Fibroblast of skin of right quadriceps (primary cell): ENCODE measurements around the gene CLSTN2.
"Not testable (repeated sequence)": the region's sequence is repeated elsewhere in the genome, so short reads cannot be mapped to it uniquely, and the experiment has no call there.

Experiments used
- DNase-seq: peaks from one replicate; pipeline ENCODE4 v3.0.0-alpha.2; 2013

CLSTN2 gene

GRCh38 chr3:140391061-140391460 lies 456.1 kb downstream of the CLSTN2 start:
- no peak for DNase-seq

GRCh38 chr3:140394488-140395133 lies 459.6 kb downstream of the CLSTN2 start:
- DNase-seq: no peak

DNA sequence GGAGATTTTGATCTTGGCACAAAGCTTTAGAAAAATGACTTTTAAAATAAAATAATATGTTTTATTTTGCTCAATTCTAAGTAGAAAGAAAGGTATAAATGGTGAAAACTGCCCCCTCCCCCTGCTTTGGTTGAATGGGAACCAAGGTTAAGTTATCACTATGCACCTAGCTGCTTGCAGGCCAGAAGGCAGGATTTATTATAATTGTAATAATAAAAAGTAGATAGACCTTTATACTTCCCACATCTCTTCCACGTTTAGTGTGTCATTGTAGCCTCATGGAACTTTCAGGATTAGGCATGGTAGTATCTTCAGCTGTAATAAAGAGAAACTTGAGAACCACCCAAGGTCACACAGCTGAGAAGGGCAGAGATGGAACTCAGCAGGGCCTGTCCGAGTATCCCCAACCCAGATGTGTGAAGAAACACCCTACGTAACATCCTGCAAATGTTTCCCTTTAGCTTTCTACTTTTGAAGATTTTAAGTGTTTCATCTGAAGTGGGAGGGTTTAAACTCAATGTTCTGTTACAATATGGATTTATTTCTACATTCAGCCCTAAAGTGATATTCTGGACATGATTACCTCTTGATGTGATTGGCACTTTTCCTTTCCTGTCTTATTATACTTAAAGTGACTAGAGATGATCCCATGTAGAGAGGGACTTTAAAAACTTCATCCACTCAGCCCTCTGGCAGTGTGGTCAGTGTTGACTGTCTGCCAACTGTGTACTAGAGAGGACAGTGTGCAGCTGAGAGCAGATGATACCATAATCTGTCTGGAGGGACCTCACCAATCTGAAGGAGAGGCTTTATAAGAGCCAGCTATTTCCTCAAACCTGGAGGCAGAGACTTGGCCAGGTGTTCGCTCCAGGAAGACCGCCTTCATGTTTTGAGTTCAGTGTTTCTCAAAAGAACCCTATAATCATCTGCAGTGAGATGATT lies 460.4 kb downstream of the CLSTN2 start:
- DNase-seq: no peak

- no peak for DNase-seq
Observed at GRCh38 chr3:140396110-140396509, 461.1 kb downstream of the CLSTN2 start.

DNA sequence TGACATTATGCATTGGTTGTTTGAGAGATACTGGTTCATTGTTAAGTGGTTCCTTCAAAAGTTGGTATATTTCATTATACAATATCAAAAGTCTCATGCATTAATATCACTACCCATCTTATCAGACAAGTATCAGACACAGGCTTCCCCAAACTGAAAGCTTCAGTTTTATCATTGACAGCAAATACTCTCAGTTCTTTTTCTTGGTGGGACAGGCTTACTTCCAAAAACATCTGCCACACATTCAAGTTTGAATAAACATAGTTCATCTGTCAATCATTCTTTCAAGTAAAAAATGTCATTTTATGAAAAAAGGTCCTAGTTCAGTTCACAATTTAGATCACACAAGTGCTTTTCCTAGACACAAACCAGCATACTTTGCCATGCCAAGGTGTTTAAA lies 462.9 kb downstream of the CLSTN2 start:
- DNase-seq: no peak

- no peak for DNase-seq
Observed at GRCh38 chr3:140398387-140398786, 463.4 kb downstream of the CLSTN2 start.

- no peak for DNase-seq
Observed at GRCh38 chr3:140399871-140400270, 464.9 kb downstream of the CLSTN2 start.

DNA sequence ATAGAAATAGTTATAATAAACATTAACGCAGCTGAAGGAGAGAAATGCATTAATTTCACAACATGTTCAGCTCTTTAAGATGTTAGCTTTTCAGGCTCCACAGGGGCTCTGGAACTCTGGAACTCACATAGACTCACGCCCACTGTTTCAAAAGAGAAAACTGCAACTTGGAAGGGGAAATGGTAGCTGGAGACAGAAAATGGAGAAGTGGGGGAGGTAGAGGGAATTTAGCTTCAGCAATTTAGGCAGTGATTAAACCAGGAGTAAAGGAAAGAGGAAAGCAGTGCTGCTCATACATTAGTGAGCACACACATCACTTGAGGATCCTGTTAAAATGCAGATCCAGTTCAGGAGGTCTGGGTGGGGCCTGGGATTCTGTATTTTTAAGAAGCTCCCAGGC lies 468.1 kb downstream of the CLSTN2 start:
- no peak for DNase-seq

DNA sequence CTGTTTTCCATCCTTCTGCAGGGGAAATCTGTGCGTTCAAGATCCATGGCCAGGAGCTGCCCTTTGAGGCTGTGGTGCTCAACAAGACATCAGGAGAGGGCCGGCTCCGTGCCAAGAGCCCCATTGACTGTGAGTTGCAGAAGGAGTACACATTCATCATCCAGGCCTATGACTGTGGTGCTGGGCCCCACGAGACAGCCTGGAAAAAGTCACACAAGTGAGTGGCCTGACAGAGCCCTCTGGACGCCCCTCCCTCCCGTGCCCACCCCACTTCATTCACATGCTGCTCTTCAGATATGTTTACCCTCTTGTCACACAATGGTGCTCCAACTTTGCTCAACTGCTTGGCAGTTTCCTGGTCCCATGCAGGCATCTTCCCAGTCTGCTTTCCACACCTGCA lies 468.6 kb downstream of the CLSTN2 start:
- no peak for DNase-seq

GRCh38 chr3:140406655-140407054 lies 471.7 kb downstream of the CLSTN2 start:
- no peak for DNase-seq

- no peak for DNase-seq
Observed at GRCh38 chr3:140408252-140408651, 473.3 kb downstream of the CLSTN2 start.

DNA sequence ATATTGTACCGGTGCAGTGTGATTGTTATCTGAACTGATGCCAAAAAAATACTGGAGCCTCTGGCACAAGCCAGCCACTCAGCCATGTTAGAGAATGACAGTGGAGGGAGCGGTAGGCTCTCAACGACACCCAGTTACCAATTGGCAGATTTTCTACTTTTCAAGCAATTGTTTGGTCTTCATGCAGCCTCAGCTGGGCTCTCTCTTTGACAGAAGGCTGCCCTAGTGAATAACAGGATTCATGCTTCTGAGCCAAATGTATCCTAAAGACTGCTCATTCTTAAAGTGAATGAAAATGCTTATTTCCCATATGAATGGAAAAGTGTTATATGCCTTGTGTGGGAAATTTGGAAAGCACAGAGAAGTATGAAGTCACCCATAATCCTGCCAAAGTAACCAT lies 481.7 kb downstream of the CLSTN2 start:
- no peak for DNase-seq

- DNase-seq: peak; percentile 65
Observed at GRCh38 chr3:140420621-140421357, 485.8 kb downstream of the CLSTN2 start.

GRCh38 chr3:140421884-140422283 lies 486.9 kb downstream of the CLSTN2 start:
- no peak for DNase-seq

- no peak for DNase-seq
Observed at GRCh38 chr3:140423146-140423545, 488.2 kb downstream of the CLSTN2 start.

DNA sequence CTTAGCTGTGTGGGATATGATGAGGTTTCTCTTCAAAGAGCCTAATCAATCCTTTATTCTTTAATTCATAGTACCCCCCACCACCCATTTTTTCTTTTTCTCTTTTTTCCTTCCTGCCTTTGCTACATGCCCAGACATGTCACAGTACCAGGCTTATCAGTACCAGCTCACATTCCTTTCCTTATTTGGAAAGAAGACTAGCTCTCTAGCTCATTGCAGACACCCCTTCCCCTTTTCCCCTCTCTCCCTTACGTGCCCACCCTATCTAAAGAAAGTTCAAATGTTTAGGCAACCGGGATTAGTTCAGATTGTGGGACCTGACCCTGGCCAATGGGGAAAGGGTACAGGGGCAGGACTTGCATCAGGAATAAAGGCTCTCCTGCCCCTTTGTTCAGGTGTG lies 488.6 kb downstream of the CLSTN2 start:
- not testable (repeated sequence) for DNase-seq

DNA sequence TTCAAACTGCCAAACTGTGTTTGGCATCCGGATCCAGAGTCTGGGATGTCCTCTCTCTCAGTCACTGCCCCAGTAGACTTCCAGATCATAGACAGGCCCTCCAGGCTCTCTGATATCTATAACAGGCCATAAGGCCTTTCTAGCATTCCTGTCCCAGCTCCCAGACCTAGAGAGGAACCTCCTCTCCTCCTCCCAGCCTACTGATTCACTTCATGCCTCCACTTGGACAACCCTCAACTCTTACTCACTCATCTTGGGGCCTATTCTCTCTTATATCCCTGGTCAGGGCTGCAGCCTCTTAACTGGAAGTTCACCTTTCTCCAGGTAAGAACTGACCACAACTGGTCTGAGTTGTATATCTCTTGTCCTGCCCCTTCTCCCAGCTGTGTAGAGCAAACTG lies 489.2 kb downstream of the CLSTN2 start:
- no peak for DNase-seq

- DNase-seq: no peak
Observed at GRCh38 chr3:140424726-140425125, 489.7 kb downstream of the CLSTN2 start.

DNA sequence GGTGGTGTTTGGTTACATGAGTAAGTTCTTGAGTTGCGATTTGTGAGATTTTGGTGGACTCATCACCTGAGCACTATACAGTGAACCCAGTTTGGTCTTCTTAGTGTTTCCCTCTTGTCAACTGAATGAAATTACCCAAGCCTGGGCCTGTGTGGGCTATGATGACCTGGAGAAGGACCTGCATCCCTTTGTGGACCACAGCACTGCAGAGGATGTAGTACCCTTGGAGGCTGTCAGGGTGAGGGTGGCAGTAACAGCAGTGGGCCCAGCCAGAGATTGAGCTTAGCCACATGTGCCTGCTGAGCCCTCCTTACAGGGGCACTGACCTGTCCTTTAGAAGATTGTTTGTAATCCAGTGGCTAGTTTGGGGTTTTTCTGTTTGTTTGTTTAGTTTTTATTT lies 492.8 kb downstream of the CLSTN2 start:
- no peak for DNase-seq

- DNase-seq: no peak
Observed at GRCh38 chr3:140428380-140428779, 493.4 kb downstream of the CLSTN2 start.

- DNase-seq: no peak
Observed at GRCh38 chr3:140429791-140430190, 494.8 kb downstream of the CLSTN2 start.

- no peak for DNase-seq
Observed at GRCh38 chr3:140430494-140430893, 495.5 kb downstream of the CLSTN2 start.

- no peak for DNase-seq
Observed at GRCh38 chr3:140432229-140432669, 497.3 kb downstream of the CLSTN2 start.

- no peak for DNase-seq
Observed at GRCh38 chr3:140433431-140433830, 498.4 kb downstream of the CLSTN2 start.
